ENCODE results near the gene TMEM139.
"Not testable (repeated sequence)": the region's sequence is repeated elsewhere in the genome, so short reads cannot be mapped to it uniquely, and the experiment has no call there.

Gene TMEM139

GRCh38 chr7:143261901-143262300 is 22.9 kb upstream of the TMEM139 start:
- no peak for DNase-seq

- DNase-seq: peak; percentile 37
Observed at GRCh38 chr7:143263266-143264195, 21.2 kb upstream of the TMEM139 start, which contains the start of gene GSTK1. Gene GSTK1 (plus strand): TSS chr7:143263441. CDS start chr7:143263514, 73 bp downstream.

GRCh38 chr7:143264196-143264568 is 20.6 kb upstream of the TMEM139 start:
- not testable (repeated sequence) for DNase-seq

GRCh38 chr7:143265017-143265693 is 19.6 kb upstream of the TMEM139 start:
- no peak for DNase-seq

GRCh38 chr7:143269251-143269650 is 15.5 kb upstream of the TMEM139 start:
- no peak for DNase-seq

GRCh38 chr7:143271240-143271639 is 13.5 kb upstream of the TMEM139 start:
- DNase-seq: no peak

GRCh38 chr7:143272871-143273270 is 11.9 kb upstream of the TMEM139 start:
- DNase-seq: no peak

GRCh38 chr7:143279186-143280098 is 5.3 kb upstream of the TMEM139 start:
- DNase-seq: no peak

- no peak for DNase-seq
Observed at GRCh38 chr7:143280160-143280559, 4.6 kb upstream of the TMEM139 start.

- no peak for DNase-seq
Observed at GRCh38 chr7:143280566-143280965, 4.2 kb upstream of the TMEM139 start.

- DNase-seq: no peak
Observed at GRCh38 chr7:143281529-143281928, 3.2 kb upstream of the TMEM139 start.

- no peak for DNase-seq
Observed at GRCh38 chr7:143282124-143282523, 2.6 kb upstream of the TMEM139 start.

GRCh38 chr7:143283381-143283780 is 1.4 kb upstream of the TMEM139 start:
- no peak for DNase-seq

GRCh38 chr7:143285470-143285778 is 666 bp downstream of the TMEM139 start:
- no peak for DNase-seq

- no peak for DNase-seq
Observed at GRCh38 chr7:143285806-143286521, 1.2 kb downstream of the TMEM139 start.

GRCh38 chr7:143286522-143286890 is 1.7 kb downstream of the TMEM139 start:
- DNase-seq: no peak

GRCh38 chr7:143287339-143287934 is 2.7 kb downstream of the TMEM139 start:
- DNase-seq: no peak

- DNase-seq: peak; percentile 90
Observed at GRCh38 chr7:143287935-143288826, 3.4 kb downstream of the TMEM139 start, which contains the start of gene CASP2. Gene CASP2 (plus strand): TSS chr7:143288351. CDS start chr7:143288456, 105 bp downstream.

GRCh38 chr7:143288836-143289235 is 4.1 kb downstream of the TMEM139 start:
- DNase-seq: no peak

GRCh38 chr7:143289421-143289820 is 4.7 kb downstream of the TMEM139 start:
- DNase-seq: no peak

- not testable (repeated sequence) for DNase-seq
Observed at GRCh38 chr7:143289888-143290287, 5.1 kb downstream of the TMEM139 start.

Data from NCI-H2029 treated with DMSO at 0.1 percent for 48 hours (cell line).